H9 (cell line): ENCODE measurements around the gene ZNF593. TPM values are rescaled to one million over a fixed set of nuclear protein-coding genes. Genes with fewer than 3 reads are reported as not detected.

ENCODE experiments used
- DNase-seq: peaks from one replicate; pipeline ENCODE4 v3.0.0-alpha.2; 2017
- H2AFZ ChIP-seq: one replicate; pipeline ENCODE4 v1.6.1; 2013; ENCODE audit warnings: mild to moderate bottlenecking, low read length, control low read depth, moderate library complexity
- H2AK5ac ChIP-seq: 2 replicates; pipeline ENCODE4 v1.6.1; 2013; ENCODE audit warnings: low read length, control low read depth, mixed read lengths; ENCODE audit not compliant: insufficient read length
- H2BK120ac ChIP-seq: one replicate; pipeline ENCODE4 v1.6.1; 2013; ENCODE audit warnings: low read depth, mild to moderate bottlenecking, low read length, control low read depth, inconsistent platforms; ENCODE audit not compliant: poor library complexity, severe bottlenecking
- H2BK12ac ChIP-seq: 2 replicates; pipeline ENCODE4 v1.6.1; 2013; ENCODE audit warnings: low read length, control low read depth, mixed read lengths, low read depth; ENCODE audit not compliant: insufficient read length
- H2BK15ac ChIP-seq: 2 replicates; pipeline ENCODE4 v1.6.1; 2013; ENCODE audit warnings: low read depth, low read length, control low read depth
- H2BK20ac ChIP-seq: one replicate; pipeline ENCODE4 v1.6.1; 2013; ENCODE audit warnings: low read depth, mild to moderate bottlenecking, low read length, control low read depth, inconsistent platforms; ENCODE audit not compliant: poor library complexity, severe bottlenecking
- H2BK5ac ChIP-seq: 2 replicates; pipeline ENCODE4 v1.6.1; 2013; ENCODE audit warnings: low read length, control low read depth, mixed read lengths; ENCODE audit not compliant: insufficient read length
- H3K14ac ChIP-seq: 2 replicates; pipeline ENCODE4 v1.6.1; 2013; ENCODE audit warnings: low read length, control low read depth; ENCODE audit not compliant: insufficient read depth
- H3K18ac ChIP-seq: 2 replicates; pipeline ENCODE4 v1.6.1; 2013; ENCODE audit warnings: low read depth, mild to moderate bottlenecking, mixed read lengths, low read length, control low read depth; ENCODE audit not compliant: insufficient read length
- H3K23ac ChIP-seq: 2 replicates; pipeline ENCODE4 v1.6.1; 2013; ENCODE audit warnings: low read length, control low read depth, mixed read lengths, low read depth; ENCODE audit not compliant: insufficient read length
- H3K23me2 ChIP-seq: 2 replicates; pipeline ENCODE4 v1.6.1; 2013; ENCODE audit warnings: low read depth, mild to moderate bottlenecking, mixed read lengths, low read length, control low read depth; ENCODE audit not compliant: insufficient read length, poor library complexity, severe bottlenecking
- H3K27ac ChIP-seq: 2 replicates; pipeline ENCODE4 v1.5.1; 2013; ENCODE audit warnings: low read length, control low read depth, mixed read lengths, low read depth; ENCODE audit not compliant: insufficient read length
- H3K27me3 ChIP-seq: 2 replicates; pipeline ENCODE4 v1.6.1; 2013; ENCODE audit warnings: low read length, control low read depth, inconsistent platforms; ENCODE audit not compliant: insufficient read depth
- H3K4ac ChIP-seq: 2 replicates; pipeline ENCODE4 v1.6.1; 2013; ENCODE audit warnings: low read depth, mild to moderate bottlenecking, control low read depth, inconsistent platforms, low read length, moderate library complexity
- H3K4me1 ChIP-seq: 2 replicates; pipeline ENCODE4 v1.6.1; 2013; ENCODE audit warnings: low read length, control low read depth, inconsistent platforms; ENCODE audit not compliant: insufficient read depth
- H3K4me2 ChIP-seq: 2 replicates; pipeline ENCODE4 v1.6.1; 2013; ENCODE audit warnings: low read length, control low read depth, mixed read lengths; ENCODE audit not compliant: insufficient read length, insufficient read depth
- H3K56ac ChIP-seq: 2 replicates; pipeline ENCODE4 v1.6.1; 2013; ENCODE audit warnings: low read depth, mild to moderate bottlenecking, mixed read lengths, low read length, control low read depth; ENCODE audit not compliant: insufficient read length
- H3K79me1 ChIP-seq: 2 replicates; pipeline ENCODE4 v1.6.1; 2013; ENCODE audit warnings: low read depth, mild to moderate bottlenecking, moderate library complexity, low read length, control low read depth, inconsistent platforms; ENCODE audit not compliant: insufficient read depth, poor library complexity, severe bottlenecking
- H3K79me2 ChIP-seq: 2 replicates; pipeline ENCODE4 v1.6.1; 2013; ENCODE audit warnings: low read length, control low read depth, inconsistent platforms; ENCODE audit not compliant: insufficient read depth
- H3K9ac ChIP-seq: 2 replicates; pipeline ENCODE4 v1.6.1; 2013; ENCODE audit warnings: low read length, control low read depth, mixed read lengths; ENCODE audit not compliant: insufficient read length; ENCODE audit errors: extremely low read depth
- H3K9me3 ChIP-seq: one replicate; pipeline ENCODE4 v1.6.1; 2013; ENCODE audit warnings: low read depth, low read length, inconsistent platforms; ENCODE audit not compliant: control insufficient read depth
- H3T11ph ChIP-seq: one replicate; pipeline ENCODE4 v1.6.1; 2013; ENCODE audit warnings: mild to moderate bottlenecking, low read length, control low read depth, inconsistent platforms
- H4K20me1 ChIP-seq: one replicate; pipeline ENCODE4 v1.6.1; 2013; ENCODE audit not compliant: control insufficient read depth, insufficient read length, insufficient read depth
- H4K5ac ChIP-seq: 2 replicates; pipeline ENCODE4 v1.6.1; 2013; ENCODE audit warnings: low read depth, mild to moderate bottlenecking, mixed read lengths, low read length, control low read depth; ENCODE audit not compliant: insufficient read length
- H4K8ac ChIP-seq: replicated peaks from 2 replicates; pipeline ENCODE4 v1.6.1; 2013; ENCODE audit warnings: low read length, control low read depth, mixed read lengths, low read depth; ENCODE audit not compliant: insufficient read length
- H4K91ac ChIP-seq: 2 replicates; pipeline ENCODE4 v1.6.1; 2013; ENCODE audit warnings: low read depth, mild to moderate bottlenecking, moderate library complexity, mixed read lengths, low read length, control low read depth; ENCODE audit not compliant: insufficient read length
- H3K27ac Mint-ChIP-seq, 3 experiments: 2 replicates in 2 of 3; 3 replicates in 1 of 3; pipeline ENCODE4 v1.8.0; 2020 to 2021; ENCODE audit warnings: mixed read lengths in 3 of 3, mild to moderate bottlenecking in 1 of 3, moderate library complexity in 1 of 3
- H3K27me3 Mint-ChIP-seq: 2 replicates; pipeline ENCODE4 v1.8.0; 2021; ENCODE audit warnings: low read depth, mild to moderate bottlenecking, moderate library complexity, mixed read lengths
- H3K36me3 Mint-ChIP-seq, 3 experiments: 2 replicates in 2 of 3; 3 replicates in 1 of 3; pipeline ENCODE4 v1.8.0; 2020 to 2021; ENCODE audit warnings: low read depth in 3 of 3, mixed read lengths in 3 of 3; ENCODE audit not compliant: insufficient read depth in 1 of 3
- H3K4me1 Mint-ChIP-seq, 2 experiments: 2 replicates each; pipeline ENCODE4 v1.8.0; 2020; ENCODE audit warnings: mixed read lengths in 2 of 2
- H3K4me3 Mint-ChIP-seq, 2 experiments: 2 replicates in 1 of 2; 3 replicates in 1 of 2; pipeline ENCODE4 v1.8.0; 2020 to 2021; ENCODE audit warnings: mild to moderate bottlenecking in 2 of 2, mixed read lengths in 2 of 2, moderate library complexity in 1 of 2
- H3K9me3 Mint-ChIP-seq, 2 experiments: 2 replicates in 1 of 2; 3 replicates in 1 of 2; pipeline ENCODE4 v1.8.0; 2020; ENCODE audit warnings: mild to moderate bottlenecking in 2 of 2, mixed read lengths in 2 of 2, moderate library complexity in 1 of 2
- CTCF ChIP-seq: fragments of 200-600 bp; sonication (generic); conservative IDR thresholded peaks from 3 replicates; pipeline ENCODE4 v1.8.0; 2021; ENCODE audit warnings: antibody characterized with exemption, mild to moderate bottlenecking
- WGBS: extraction: QIAGEN DNeasy Blood & Tissue Kit; methylation state at CpG from one replicate; pipeline ENCODE4 v1.1.7; 2013; ENCODE audit warnings: missing lambda C conversion rate, low lambda C conversion rate, mixed read lengths; ENCODE audit not compliant: insufficient read length; ENCODE audit errors: extremely low coverage; 5-methylcytosine and 5-hydroxymethylcytosine counted together
- total RNA-seq: library from RNA; stranded (reverse); gene quantifications from 2 replicates; pipeline ENCODE4 v1.2.1, GENCODE V29; 2021

ZNF593 gene
- total RNA-seq, 1 experiment from 2014 or later, result 48.2 TPM

GRCh38 chr1:26142159-26142558 lies 27.5 kb upstream of the ZNF593 start:
- H3K79me2 ChIP-seq, result no peaks in the 10 kb centered on the region
- no peaks in the 10 kb centered on the region for H4K20me1 ChIP-seq
- Mint-ChIP-seq H3K4me3 (no peak overlapping the region), H3K9me3 (no peaks in the 10 kb centered on the region), H3K36me3 (no peaks in the 10 kb centered on the region), H3K27ac (no peak overlapping the region; a peak in 1 of 7 replicates), H3K27me3 (peaks cover 42% of the 10 kb centered on the region), H3K4me1 (peaks cover 6 to 8% of the 10 kb centered on the region in 2 experiments)
- H3K4me1 ChIP-seq, result no peaks in the 10 kb centered on the region
- no peak overlapping the region for H3K14ac ChIP-seq
- TF ChIP-seq CTCF, result 0 out of 3 replicates have a peak, but pooled peaks have one; percentile 16
- H3K4me2 ChIP-seq, result no peak overlapping the region
- H2AFZ ChIP-seq, result no peak overlapping the region
- no peak overlapping the region for H3K27ac ChIP-seq
- no peaks in the 10 kb centered on the region for H3K79me1 ChIP-seq
- H3K4ac ChIP-seq, result no peak overlapping the region
- no peaks in the 10 kb centered on the region for H3K23me2 ChIP-seq
- H2BK12ac ChIP-seq, result no peak overlapping the region
- no CpG with 5 or more reads among the region's 8 CpGs for WGBS
- no peak overlapping the region for H3K23ac ChIP-seq
- no peak overlapping the region for H3T11ph ChIP-seq
- H3K9ac ChIP-seq, result no peak overlapping the region
- DNase-seq, result no peak
- no peak overlapping the region for H2BK120ac ChIP-seq
- H4K8ac ChIP-seq, result no peak overlapping the region
- H3K9me3 ChIP-seq, result no peaks in the 10 kb centered on the region
- no peak overlapping the region for H2AK5ac ChIP-seq
- H4K91ac ChIP-seq, result no peak overlapping the region
- H4K5ac ChIP-seq, result no peak overlapping the region
- H2BK15ac ChIP-seq, result no peak overlapping the region
- no peak overlapping the region for H2BK5ac ChIP-seq
- no peak overlapping the region for H3K18ac ChIP-seq
- H3K27me3 ChIP-seq, result peaks cover 1% of the 10 kb centered on the region; the same call in 1 of the 2 replicates
- no peak overlapping the region for H2BK20ac ChIP-seq
- no peak overlapping the region for H3K56ac ChIP-seq
